DMS 273 treated with DMSO at 0.1 percent for 48 hours (cell line): ENCODE results near the gene STH.

Experiments used
- DNase-seq: peaks from one replicate; lab custom pipeline; 2025; lab: John Stamatoyannopoulos, UW

STH gene

GRCh38 chr17:46046957-46047356, 47.9 kb downstream of the STH start:
- DNase-seq, result no peak

GRCh38 chr17:46047398-46047797, 48.3 kb downstream of the STH start:
- no peak for DNase-seq

DNA sequence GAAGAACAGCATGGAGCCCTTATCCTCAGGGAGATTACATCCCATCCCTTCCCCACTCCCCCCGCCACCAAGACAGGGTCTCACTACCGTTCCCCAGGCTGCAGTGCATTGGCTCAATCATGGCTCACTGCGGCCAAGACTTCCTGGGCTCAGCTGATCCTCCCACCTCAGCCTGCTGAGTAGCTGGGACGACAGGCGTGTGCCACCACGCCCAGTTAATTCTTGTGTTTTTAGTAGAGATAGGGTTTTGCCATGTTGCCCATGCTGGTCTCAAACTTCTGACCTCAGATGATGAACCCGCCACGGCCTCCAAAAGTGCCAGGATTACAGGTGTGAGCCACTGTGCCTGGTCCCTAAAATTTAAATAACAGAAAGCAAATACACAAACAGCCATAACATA, 48.8 kb downstream of the STH start:
- no peak for DNase-seq
